Measurements from ENCODE around the gene COL6A2.

DNA sequence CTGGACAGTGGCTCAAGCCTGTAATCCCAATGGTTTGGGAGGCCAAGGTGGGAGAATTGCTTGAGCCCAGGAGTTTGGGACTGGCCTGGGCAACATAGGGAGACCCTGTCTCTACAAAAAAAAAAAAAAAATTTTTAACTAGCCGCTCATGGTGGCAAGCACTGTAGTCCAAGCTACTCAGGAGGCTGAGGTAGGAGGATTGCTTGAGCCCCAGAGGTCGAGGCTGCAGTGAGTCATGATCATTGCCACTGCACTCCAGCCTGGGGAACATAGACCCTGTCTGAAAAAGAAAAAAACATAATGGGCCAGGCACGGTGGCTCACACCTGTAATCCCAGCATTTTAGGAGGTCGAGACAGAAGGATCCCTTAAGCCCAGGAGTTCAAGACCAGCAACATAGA is 81.0 kb downstream of the COL6A2 start:
- no peak for TF ChIP-seq CREB1 (IDR thresholded peaks at IDR 0.05)
- no peak for TF ChIP-seq CREB1 (CRISPR knock-in tag; IDR thresholded peaks at IDR 0.05)
- TF ChIP-seq HDAC6 (IDR thresholded peaks at IDR 0.05; ENCODE audit: low read depth, low read length): no peak
- no peak for TF ChIP-seq ZBTB33 (CRISPR knock-in tag; IDR thresholded peaks at IDR 0.05)
- TF ChIP-seq, protein P1, sequence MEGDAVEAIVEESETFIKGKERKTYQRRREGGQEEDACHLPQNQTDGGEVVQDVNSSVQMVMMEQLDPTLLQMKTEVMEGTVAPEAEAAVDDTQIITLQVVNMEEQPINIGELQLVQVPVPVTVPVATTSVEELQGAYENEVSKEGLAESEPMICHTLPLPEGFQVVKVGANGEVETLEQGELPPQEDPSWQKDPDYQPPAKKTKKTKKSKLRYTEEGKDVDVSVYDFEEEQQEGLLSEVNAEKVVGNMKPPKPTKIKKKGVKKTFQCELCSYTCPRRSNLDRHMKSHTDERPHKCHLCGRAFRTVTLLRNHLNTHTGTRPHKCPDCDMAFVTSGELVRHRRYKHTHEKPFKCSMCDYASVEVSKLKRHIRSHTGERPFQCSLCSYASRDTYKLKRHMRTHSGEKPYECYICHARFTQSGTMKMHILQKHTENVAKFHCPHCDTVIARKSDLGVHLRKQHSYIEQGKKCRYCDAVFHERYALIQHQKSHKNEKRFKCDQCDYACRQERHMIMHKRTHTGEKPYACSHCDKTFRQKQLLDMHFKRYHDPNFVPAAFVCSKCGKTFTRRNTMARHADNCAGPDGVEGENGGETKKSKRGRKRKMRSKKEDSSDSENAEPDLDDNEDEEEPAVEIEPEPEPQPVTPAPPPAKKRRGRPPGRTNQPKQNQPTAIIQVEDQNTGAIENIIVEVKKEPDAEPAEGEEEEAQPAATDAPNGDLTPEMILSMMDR (CRISPR knock-in tag; IDR thresholded peaks at IDR 0.05): no peak
- TF ChIP-seq ZKSCAN1 (IDR thresholded peaks at IDR 0.05; ENCODE audit: low read length): no peak
